HepG2 (cell line): Measurements from ENCODE around the gene CDH13. TPM values are rescaled to one million over a fixed set of nuclear protein-coding genes. Genes with fewer than 3 reads are reported as not detected.

Source experiments
- ATAC-seq: fragments of 200-7000 bp; cut with Tn5 transposase; 3 replicates; pipeline ENCODE4 v1.9.1; 2020; ENCODE audit warnings: mild to moderate bottlenecking, moderate library complexity
- BruUV-seq: library from RNA; stranded (reverse); fragments of 400-500 nt; replicated peaks from 2 replicates; lab custom pipeline; 2021; lab: Mats Ljungman, UMichigan
- CTCF ChIA-PET: fragments of 300-600 bp; formaldehyde crosslinking; extraction: SDS; loops from one replicate; lab custom pipeline; 2021; ENCODE audit warnings: low total read pairs, inconsistent platforms, low intra/inter-chr PET ratio; lab: Yijun Ruan, JAX
- POLR2A ChIA-PET: fragments of 350-600 bp; sonication (Branson Sonifier 250); formaldehyde crosslinking; loops from one replicate; lab custom pipeline; 2020; ENCODE audit warnings: antibody characterized with exemption, inconsistent platforms; lab: Yijun Ruan, JAX
- DNase-seq: peaks from one replicate; pipeline ENCODE4 v3.0.0-alpha.2; 2015; ENCODE audit warnings: low spot score
- FAIRE-seq: peaks from 3 replicates; lab custom pipeline; 2011; peaks lifted over from hg19 to GRCh38; lab: Jason Lieb, UNC
- H2AFZ ChIP-seq: one replicate; pipeline ENCODE4 v1.6.1; 2011; ENCODE audit warnings: low read length, inconsistent platforms
- H3K27ac ChIP-seq: fragments of 300-600 bp; 3 replicates; pipeline ENCODE4 v1.8.0; 2011; ENCODE audit warnings: mixed run types, mild to moderate bottlenecking, mixed read lengths, low read length, inconsistent platforms; ENCODE audit not compliant: insufficient read depth; ENCODE audit errors: extremely low read length
- H3K27me3 ChIP-seq, 2 experiments: fragments of 200-600 bp in 1 of 2; 2 replicates in 1 of 2; 3 replicates in 1 of 2; pipeline versions ENCODE4 v1.6.0 to v1.8.0; 2011; ENCODE audit warnings: low read length in 2 of 2, mild to moderate bottlenecking in 2 of 2, moderate library complexity in 2 of 2, inconsistent platforms in 1 of 2; ENCODE audit not compliant: insufficient read depth in 2 of 2, control insufficient read depth in 1 of 2
- H3K36me3 ChIP-seq, 2 experiments: fragments of 200-600 bp in 1 of 2; replicated peaks in 1 of 2; 2 replicates in 1 of 2; 3 replicates in 1 of 2; pipeline versions ENCODE4 v1.5.1 to v1.8.0; 2011; ENCODE audit warnings: low read length in 2 of 2, inconsistent platforms in 1 of 2; ENCODE audit not compliant: insufficient read depth in 2 of 2, control insufficient read depth in 1 of 2
- H3K4me1 ChIP-seq: 2 replicates; pipeline ENCODE4 v1.5.1; 2012; ENCODE audit warnings: low read length, inconsistent platforms; ENCODE audit not compliant: insufficient read depth
- H3K4me2 ChIP-seq: 2 replicates; pipeline ENCODE4 v1.6.0; 2011; ENCODE audit warnings: low read depth, low read length, inconsistent platforms
- H3K4me3 ChIP-seq, 3 experiments: fragments of 200-600 bp in 1 of 3; sonication (generic), shearing (Covaris generic) in 1 of 3; replicated peaks in 1 of 3; 2 replicates each; pipeline ENCODE4 v1.5.1; 2011 to 2016; ENCODE audit warnings: low read length in 3 of 3, inconsistent platforms in 2 of 3, low read depth in 2 of 3, mild to moderate bottlenecking in 2 of 3, control low read depth in 1 of 3, mixed read lengths in 1 of 3; ENCODE audit not compliant: insufficient read depth in 1 of 3
- H3K79me2 ChIP-seq: one replicate; pipeline ENCODE4 v1.6.1; 2011; ENCODE audit warnings: low read length, inconsistent platforms; ENCODE audit not compliant: insufficient read depth
- H3K9ac ChIP-seq: 2 replicates; pipeline ENCODE4 v1.6.0; 2011; ENCODE audit warnings: mild to moderate bottlenecking, low read depth, low read length, inconsistent platforms; ENCODE audit not compliant: insufficient read depth
- H3K9me3 ChIP-seq: 2 replicates; pipeline ENCODE4 v1.5.1; 2012; ENCODE audit warnings: mild to moderate bottlenecking, low read length
- H4K20me1 ChIP-seq: 2 replicates; pipeline ENCODE4 v1.6.0; 2011; ENCODE audit warnings: inconsistent platforms, mild to moderate bottlenecking, low read length, moderate library complexity; ENCODE audit not compliant: insufficient read depth
- HOXA3 ChIP-seq: sonication (generic); formaldehyde crosslinking; IDR thresholded peaks from 2 replicates; pipeline ENCODE4 v1.5.0; 2020; ENCODE audit warnings: missing genetic modification reagents
- MTF2 ChIP-seq: sonication (generic); formaldehyde crosslinking; IDR thresholded peaks from 2 replicates; pipeline ENCODE4 v1.5.0; 2020; ENCODE audit warnings: missing genetic modification reagents, borderline replicate concordance
- SALL1 ChIP-seq: sonication (generic); formaldehyde crosslinking; IDR thresholded peaks from 2 replicates; pipeline ENCODE4 v1.8.0; 2022; ENCODE audit warnings: mild to moderate bottlenecking, missing genetic modification reagents
- SP5 ChIP-seq: IDR thresholded peaks from 2 replicates; pipeline ENCODE4 v1.6.1; 2016; ENCODE audit warnings: low read depth, borderline replicate concordance
- ZBTB20 ChIP-seq: sonication (generic); formaldehyde crosslinking; IDR thresholded peaks from 2 replicates; pipeline ENCODE4 v1.8.1; 2023; ENCODE audit warnings: missing genetic modification reagents, low read depth, mild to moderate bottlenecking, borderline replicate concordance
- ZNF44 ChIP-seq: sonication (generic); formaldehyde crosslinking; IDR thresholded peaks from 2 replicates; pipeline ENCODE4 v1.5.1; 2020; ENCODE audit warnings: mild to moderate bottlenecking, missing genetic modification reagents
- ZNF747 ChIP-seq: sonication (generic); formaldehyde crosslinking; IDR thresholded peaks from 2 replicates; pipeline ENCODE4 v1.8.1; 2023; ENCODE audit warnings: missing genetic modification reagents, mild to moderate bottlenecking, borderline replicate concordance
- WGBS: methylation state at CpG from one replicate; pipeline ENCODE4 v1.1.6; 2017; ENCODE audit warnings: low lambda C conversion rate; 5-methylcytosine and 5-hydroxymethylcytosine counted together
- in situ Hi-C: cut with HindIII; loops from 2 replicates; pipeline ENCODE4 v1.10.0; 2017; ENCODE audit warnings: low pct_unique_long_range_greater_than_20kb; ENCODE audit not compliant: extremely low pct_ligation_motif_present
- intact Hi-C: fragments of 100-400 bp; cut with micrococcal nuclease; formaldehyde crosslinking; loops from one replicate; pipeline ENCODE4 v1.10.0; 2022; ENCODE audit not compliant: unreplicated experiment
- polyA plus RNA-seq, 8 experiments: library from polyadenylated mRNA; depleted of rRNA in 3 of 8; stranded (reverse) in 7 of 8; unstranded in 1 of 8; fragments of >200 nt; fragmentation: Illumina TruSeq in 4 of 8; extraction: Trizol in 4 of 8; gene quantifications; 2 replicates each; pipeline versions ENCODE4 v1.2.1 to v1.2.3, GENCODE V29; 2011 to 2016; ENCODE audit warnings: low read depth in 4 of 8, missing spikeins in 1 of 8, mixed read lengths in 1 of 8; ENCODE audit not compliant: insufficient read depth in 1 of 8
- total RNA-seq, 5 experiments: library from RNA; depleted of rRNA; stranded (reverse); fragments of >200 nt; fragmentation: Illumina TruSeq; extraction: Trizol; gene quantifications; 2 replicates each; pipeline ENCODE4 v1.2.3, GENCODE V29; 2016; ENCODE audit warnings: low read depth in 1 of 5
- TF ChIP-seq, protein P1 (sequence below): sonication (generic); formaldehyde crosslinking; IDR thresholded peaks from 2 replicates; pipeline ENCODE4 v1.4.0; 2020; ENCODE audit warnings: missing genetic modification reagents, borderline replicate concordance

The CDH13 gene
- total and polyA plus RNA-seq, 2 of the 13 experiments (the other 11 are each of a cell fraction or from before 2014, with no cell fraction given), result not detected

DNA sequence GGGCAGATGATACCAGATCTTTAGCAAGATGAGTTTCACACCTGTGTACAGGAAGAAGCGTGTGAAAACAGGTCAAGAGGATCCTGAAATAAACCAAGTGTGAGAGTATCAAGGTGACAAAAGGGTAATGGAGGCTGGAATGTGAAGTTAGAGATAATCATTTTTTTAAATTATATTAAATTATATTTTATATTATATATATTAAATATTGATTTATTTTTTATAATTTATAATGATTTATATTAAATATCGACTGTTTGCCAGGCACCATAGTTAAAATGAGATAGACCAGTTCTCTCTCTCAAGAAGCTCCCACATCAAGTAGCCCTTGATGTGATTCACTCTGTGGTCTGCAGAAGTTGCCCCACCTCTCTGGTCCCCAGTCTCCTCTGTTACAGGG lies 820.8 kb downstream of the CDH13 start:
- Histone ChIP-seq H2AFZ (no peak overlapping the region), H3K79me2 (no peaks in the 10 kb centered on the region), H4K20me1 (no peaks in the 10 kb centered on the region), H3K9ac (no peak overlapping the region), H3K36me3 (no peaks in the 10 kb centered on the region), H3K9me3 (no peaks in the 10 kb centered on the region), H3K27me3 (peaks cover 0 to 10% of the 10 kb centered on the region in 2 experiments; a peak in 2 of 5 replicates), H3K4me1 (no peaks in the 10 kb centered on the region), H3K4me3 (no peak overlapping the region), H3K4me2 (no peak overlapping the region), H3K27ac (no peak overlapping the region)
- CTCF ChIA-PET, result no interaction called here
- FAIRE-seq (no peak), ATAC-seq (no peak), DNase-seq (no peak)
- no peak for TF ChIP-seq MTF2 (CRISPR knock-in tag)
- no peak for TF ChIP-seq SALL1
- in situ Hi-C loops (no loop called here), intact Hi-C loops (loop anchor here (2.0 kb wide), 1 partner anchor 335 kb away; no protein-coding TSS in a partner anchor)
- POLR2A ChIA-PET, result no interaction called here
- BruUV-seq, result no TSS peak
- WGBS, result 0% methylated on average over 2 of the region's 2 CpGs

DNA sequence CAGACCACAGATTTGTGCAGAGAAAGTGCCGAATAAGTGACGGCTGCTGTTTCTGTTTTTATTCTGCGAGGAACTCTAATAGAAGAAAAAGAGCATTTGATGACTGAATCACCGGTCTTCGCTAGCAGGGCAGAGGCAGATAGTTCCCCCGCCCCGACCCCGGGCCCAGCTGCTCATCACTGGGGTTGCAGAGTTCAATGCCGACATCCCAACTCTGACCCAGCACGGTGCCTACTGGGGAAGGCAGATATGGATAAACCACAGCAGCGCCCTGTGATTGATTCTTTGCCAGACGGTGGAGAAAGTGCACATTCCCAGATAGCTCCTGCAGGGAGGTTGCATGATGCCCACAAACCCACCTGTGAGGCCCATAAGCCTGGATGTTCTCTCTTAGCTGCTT lies 823.1 kb downstream of the CDH13 start:
- H3K4me3 ChIP-seq, result no peak overlapping the region
- no TSS peak for BruUV-seq
- H3K79me2 ChIP-seq, result no peaks in the 10 kb centered on the region
- H4K20me1 ChIP-seq, result no peaks in the 10 kb centered on the region
- no peak overlapping the region for H3K9ac ChIP-seq
- ChIA-PET CTCF (no interaction called here), POLR2A (no interaction called here)
- ATAC-seq (no peak), FAIRE-seq (no peak), DNase-seq (no peak)
- H3K27ac ChIP-seq, result no peak overlapping the region
- no peak overlapping the region for H2AFZ ChIP-seq
- in situ Hi-C loops, result no loop called here
- no peaks in the 10 kb centered on the region for H3K36me3 ChIP-seq
- intact Hi-C loops, result no loop called here
- WGBS, result 3% methylated on average over 12 of the region's 12 CpGs
- H3K9me3 ChIP-seq, result no peaks in the 10 kb centered on the region
- no peak overlapping the region for H3K4me2 ChIP-seq
- H3K27me3 ChIP-seq, result peaks cover 0 to 10% of the 10 kb centered on the region in 2 experiments; a peak in 2 of 5 replicates
- H3K4me1 ChIP-seq, result no peaks in the 10 kb centered on the region
- TF ChIP-seq ZBTB20 (no peak), ZNF44 (CRISPR knock-in tag) (no peak), ZNF747 (CRISPR knock-in tag) (no peak), HOXA3 (CRISPR knock-in tag) (no peak), SP5 (no peak)
- TF ChIP-seq, protein P1, sequence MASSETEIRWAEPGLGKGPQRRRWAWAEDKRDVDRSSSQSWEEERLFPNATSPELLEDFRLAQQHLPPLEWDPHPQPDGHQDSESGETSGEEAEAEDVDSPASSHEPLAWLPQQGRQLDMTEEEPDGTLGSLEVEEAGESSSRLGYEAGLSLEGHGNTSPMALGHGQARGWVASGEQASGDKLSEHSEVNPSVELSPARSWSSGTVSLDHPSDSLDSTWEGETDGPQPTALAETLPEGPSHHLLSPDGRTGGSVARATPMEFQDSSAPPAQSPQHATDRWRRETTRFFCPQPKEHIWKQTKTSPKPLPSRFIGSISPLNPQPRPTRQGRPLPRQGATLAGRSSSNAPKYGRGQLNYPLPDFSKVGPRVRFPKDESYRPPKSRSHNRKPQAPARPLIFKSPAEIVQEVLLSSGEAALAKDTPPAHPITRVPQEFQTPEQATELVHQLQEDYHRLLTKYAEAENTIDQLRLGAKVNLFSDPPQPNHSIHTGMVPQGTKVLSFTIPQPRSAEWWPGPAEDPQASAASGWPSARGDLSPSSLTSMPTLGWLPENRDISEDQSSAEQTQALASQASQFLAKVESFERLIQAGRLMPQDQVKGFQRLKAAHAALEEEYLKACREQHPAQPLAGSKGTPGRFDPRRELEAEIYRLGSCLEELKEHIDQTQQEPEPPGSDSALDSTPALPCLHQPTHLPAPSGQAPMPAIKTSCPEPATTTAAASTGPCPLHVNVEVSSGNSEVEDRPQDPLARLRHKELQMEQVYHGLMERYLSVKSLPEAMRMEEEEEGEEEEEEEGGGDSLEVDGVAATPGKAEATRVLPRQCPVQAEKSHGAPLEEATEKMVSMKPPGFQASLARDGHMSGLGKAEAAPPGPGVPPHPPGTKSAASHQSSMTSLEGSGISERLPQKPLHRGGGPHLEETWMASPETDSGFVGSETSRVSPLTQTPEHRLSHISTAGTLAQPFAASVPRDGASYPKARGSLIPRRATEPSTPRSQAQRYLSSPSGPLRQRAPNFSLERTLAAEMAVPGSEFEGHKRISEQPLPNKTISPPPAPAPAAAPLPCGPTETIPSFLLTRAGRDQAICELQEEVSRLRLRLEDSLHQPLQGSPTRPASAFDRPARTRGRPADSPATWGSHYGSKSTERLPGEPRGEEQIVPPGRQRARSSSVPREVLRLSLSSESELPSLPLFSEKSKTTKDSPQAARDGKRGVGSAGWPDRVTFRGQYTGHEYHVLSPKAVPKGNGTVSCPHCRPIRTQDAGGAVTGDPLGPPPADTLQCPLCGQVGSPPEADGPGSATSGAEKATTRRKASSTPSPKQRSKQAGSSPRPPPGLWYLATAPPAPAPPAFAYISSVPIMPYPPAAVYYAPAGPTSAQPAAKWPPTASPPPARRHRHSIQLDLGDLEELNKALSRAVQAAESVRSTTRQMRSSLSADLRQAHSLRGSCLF, result no peak
